Loucy (cell line): Measurements from ENCODE around the gene INTS11.
A peak's percentile ranks its signal among the peaks of the same experiment; 100 is the strongest.

Source experiments
- EZH2phosphoT487 ChIP-seq: fragments of 200-600 bp; IDR thresholded peaks from 2 replicates; pipeline ENCODE4 v1.6.1; 2018; ENCODE audit warnings: antibody characterized with exemption, mild to moderate bottlenecking, moderate library complexity, borderline replicate concordance
- TF ChIP-seq, protein P1 (sequence below): fragments of 200-600 bp; sonication (generic); conservative IDR thresholded peaks from 2 replicates; pipeline ENCODE4 v1.5.1; 2014; ENCODE audit warnings: mild to moderate bottlenecking, antibody characterized with exemption, low read length

DNA sequence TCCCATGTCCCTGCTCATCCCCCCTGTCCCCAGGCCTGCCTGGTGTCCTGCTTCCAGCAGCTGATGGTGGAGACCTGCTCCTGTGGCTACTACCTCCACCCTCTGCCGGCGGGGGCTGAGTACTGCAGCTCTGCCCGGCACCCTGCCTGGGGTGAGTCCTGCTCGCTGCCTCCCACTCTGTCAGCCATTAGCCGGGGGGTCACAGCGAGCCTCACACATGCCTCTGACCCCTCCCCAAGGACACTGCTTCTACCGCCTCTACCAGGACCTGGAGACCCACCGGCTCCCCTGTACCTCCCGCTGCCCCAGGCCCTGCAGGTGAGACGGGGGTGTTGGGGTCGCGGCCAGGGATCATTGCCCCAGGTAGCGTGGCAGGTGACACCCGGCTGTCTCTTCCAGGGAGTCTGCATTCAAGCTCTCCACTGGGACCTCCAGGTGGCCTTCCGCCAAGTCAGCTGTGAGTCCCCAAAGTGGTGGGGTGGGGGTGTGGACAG lies 34.2 kb downstream of the INTS11 start:
- TF ChIP-seq, protein P1, sequence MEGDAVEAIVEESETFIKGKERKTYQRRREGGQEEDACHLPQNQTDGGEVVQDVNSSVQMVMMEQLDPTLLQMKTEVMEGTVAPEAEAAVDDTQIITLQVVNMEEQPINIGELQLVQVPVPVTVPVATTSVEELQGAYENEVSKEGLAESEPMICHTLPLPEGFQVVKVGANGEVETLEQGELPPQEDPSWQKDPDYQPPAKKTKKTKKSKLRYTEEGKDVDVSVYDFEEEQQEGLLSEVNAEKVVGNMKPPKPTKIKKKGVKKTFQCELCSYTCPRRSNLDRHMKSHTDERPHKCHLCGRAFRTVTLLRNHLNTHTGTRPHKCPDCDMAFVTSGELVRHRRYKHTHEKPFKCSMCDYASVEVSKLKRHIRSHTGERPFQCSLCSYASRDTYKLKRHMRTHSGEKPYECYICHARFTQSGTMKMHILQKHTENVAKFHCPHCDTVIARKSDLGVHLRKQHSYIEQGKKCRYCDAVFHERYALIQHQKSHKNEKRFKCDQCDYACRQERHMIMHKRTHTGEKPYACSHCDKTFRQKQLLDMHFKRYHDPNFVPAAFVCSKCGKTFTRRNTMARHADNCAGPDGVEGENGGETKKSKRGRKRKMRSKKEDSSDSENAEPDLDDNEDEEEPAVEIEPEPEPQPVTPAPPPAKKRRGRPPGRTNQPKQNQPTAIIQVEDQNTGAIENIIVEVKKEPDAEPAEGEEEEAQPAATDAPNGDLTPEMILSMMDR: peak; percentile 45; the same call in 1 of the 2 replicates
- TF ChIP-seq EZH2phosphoT487: no peak
